HG03469 (cell line): Measurements from ENCODE around the gene GPR82.
A peak's percentile ranks its signal among the peaks of the same experiment; 100 is the strongest.
"Not testable (repeated sequence)": the region's sequence is repeated elsewhere in the genome, so short reads cannot be mapped to it uniquely, and the experiment has no call there.

Experiments
- ATAC-seq: cut with Tn5 transposase; IDR thresholded peaks from one replicate; pipeline ENCODE4 v1.9.1; 2021; ENCODE audit warnings: mild to moderate bottlenecking, moderate library complexity, moderate number of reproducible peaks; ENCODE audit not compliant: unreplicated experiment

GPR82 gene

GRCh38 chrX:41718481-41719235 lies 5.3 kb upstream of the GPR82 start:
- ATAC-seq = no peak

GRCh38 chrX:41719610-41720009 lies 4.4 kb upstream of the GPR82 start:
- ATAC-seq = not testable (repeated sequence)

- peak; percentile 86 for ATAC-seq
Measured at GRCh38 chrX:41720125-41720779, 3.7 kb upstream of the GPR82 start.

GRCh38 chrX:41721590-41721989 lies 2.4 kb upstream of the GPR82 start:
- ATAC-seq = no peak

- no peak for ATAC-seq
Measured at GRCh38 chrX:41722214-41722613, 1.8 kb upstream of the GPR82 start.

GRCh38 chrX:41722816-41723618 lies 964 bp upstream of the GPR82 start:
- no peak for ATAC-seq

GRCh38 chrX:41728125-41728524 lies 4.1 kb downstream of the GPR82 start:
- no peak for ATAC-seq

- ATAC-seq = no peak
Measured at GRCh38 chrX:41730081-41730480, 6.1 kb downstream of the GPR82 start.

- ATAC-seq = no peak
Measured at GRCh38 chrX:41732260-41732659, 8.3 kb downstream of the GPR82 start.

- ATAC-seq = peak; percentile 94
Measured at GRCh38 chrX:41733939-41734338, 10.0 kb downstream of the GPR82 start.

- ATAC-seq = no peak
Measured at GRCh38 chrX:41734530-41734929, 10.5 kb downstream of the GPR82 start.

GRCh38 chrX:41737065-41737464 lies 13.1 kb downstream of the GPR82 start:
- no peak for ATAC-seq

GRCh38 chrX:41739871-41740270 lies 15.9 kb downstream of the GPR82 start:
- ATAC-seq = no peak

- no peak for ATAC-seq
Measured at GRCh38 chrX:41750716-41751115, 26.7 kb downstream of the GPR82 start.

- ATAC-seq = no peak
Measured at GRCh38 chrX:41758401-41758800, 34.4 kb downstream of the GPR82 start.

- ATAC-seq = no peak
Measured at GRCh38 chrX:41759817-41760216, 35.8 kb downstream of the GPR82 start.

GRCh38 chrX:41761169-41761568 lies 37.2 kb downstream of the GPR82 start:
- no peak for ATAC-seq

- ATAC-seq = no peak
Measured at GRCh38 chrX:41761702-41762101, 37.7 kb downstream of the GPR82 start.

GRCh38 chrX:41779030-41779564 lies 55.1 kb downstream of the GPR82 start:
- no peak for ATAC-seq
